Activated naive CD8-positive, alpha-beta T cell treated with anti-CD3 and anti-CD28 coated beads, Interleukin-2, amount 10 ng/mL, durations not matched to agents 7 days and 5 days (primary cell): Measurements from ENCODE around the gene CCL18. TPM values are rescaled to one million over a fixed set of nuclear protein-coding genes. Genes with fewer than 3 reads are reported as not detected.
"Not testable (repeated sequence)": the region's sequence is repeated elsewhere in the genome, so short reads cannot be mapped to it uniquely, and the experiment has no call there.

Experiments
- ATAC-seq: fragments of 150-1000 bp; cut with Tn5 transposase; one replicate; pipeline ENCODE4 v1.10.0; 2021; ENCODE audit warnings: low read depth, moderate library complexity
- POLR2A ChIA-PET: fragments of 350-600 bp; sonication (Branson Sonifier 250); formaldehyde crosslinking; loops from one replicate; lab custom pipeline; 2021; ENCODE audit warnings: antibody characterized with exemption; lab: Charles Lee
- DNase-seq: peaks from one replicate; pipeline ENCODE4 v3.0.0; 2021
- H3K27ac Mint-ChIP-seq: one replicate; pipeline ENCODE4 v1.8.0; 2022; ENCODE audit warnings: mild to moderate bottlenecking, mixed read lengths
- H3K27me3 Mint-ChIP-seq: one replicate; pipeline ENCODE4 v1.8.0; 2022; ENCODE audit warnings: mild to moderate bottlenecking, moderate library complexity, mixed read lengths
- H3K36me3 Mint-ChIP-seq: one replicate; pipeline ENCODE4 v1.8.0; 2021; ENCODE audit warnings: mild to moderate bottlenecking, mixed read lengths
- H3K4me1 Mint-ChIP-seq: one replicate; pipeline ENCODE4 v1.8.0; 2021; ENCODE audit warnings: mixed read lengths
- H3K4me3 Mint-ChIP-seq: one replicate; pipeline ENCODE4 v1.8.0; 2022; ENCODE audit warnings: mild to moderate bottlenecking, moderate library complexity, mixed read lengths
- H3K9me3 Mint-ChIP-seq: one replicate; pipeline ENCODE4 v1.8.0; 2021; ENCODE audit warnings: mixed read lengths
- total RNA-seq, 2 experiments: library from RNA; stranded (reverse); gene quantifications; one replicate each; pipeline ENCODE4 v1.2.3, GENCODE V29; 2021

Gene CCL18
- total RNA-seq, 2 experiments from 2014 or later, result not detected

- H3K4me3 Mint-ChIP-seq, result not testable (repeated sequence)
Observed at GRCh38 chr17:36114971-36115648, 51.0 kb downstream of the CCL18 start.

GRCh38 chr17:36115649-36115977 lies 51.5 kb downstream of the CCL18 start:
- H3K4me1 Mint-ChIP-seq, POLR2A ChIA-PET, H3K4me3 Mint-ChIP-seq, ATAC-seq, H3K27ac Mint-ChIP-seq, H3K27me3 Mint-ChIP-seq, DNase-seq, H3K36me3 Mint-ChIP-seq: not testable (repeated sequence)
- peaks cover 13% of the 10 kb centered on the region for H3K9me3 Mint-ChIP-seq

More at GRCh38 chr17:36114971-36115648, 51.0 kb downstream of the CCL18 start:
- H3K36me3 Mint-ChIP-seq, POLR2A ChIA-PET, H3K27ac Mint-ChIP-seq, DNase-seq, H3K4me1 Mint-ChIP-seq, ATAC-seq, H3K27me3 Mint-ChIP-seq: not testable (repeated sequence)
- peaks cover 13% of the 10 kb centered on the region for H3K9me3 Mint-ChIP-seq

- ATAC-seq (no peak), DNase-seq (no peak)
- H3K27me3 Mint-ChIP-seq, result peaks cover 4% of the 10 kb centered on the region
- H3K9me3 Mint-ChIP-seq, result peaks cover 7% of the 10 kb centered on the region
- no peak overlapping the region for H3K4me3 Mint-ChIP-seq
- no peak overlapping the region for H3K27ac Mint-ChIP-seq
- H3K4me1 Mint-ChIP-seq, result no peaks in the 10 kb centered on the region
- peaks cover 1% of the 10 kb centered on the region for H3K36me3 Mint-ChIP-seq
- POLR2A ChIA-PET, result no interaction called here
Observed at GRCh38 chr17:36117505-36118382, 53.7 kb downstream of the CCL18 start.

GRCh38 chr17:36118477-36119353 lies 54.6 kb downstream of the CCL18 start:
- peaks cover 8% of the 10 kb centered on the region for H3K27me3 Mint-ChIP-seq
- no peaks in the 10 kb centered on the region for H3K36me3 Mint-ChIP-seq
- DNase-seq, result no peak
- peaks cover 5% of the 10 kb centered on the region for H3K9me3 Mint-ChIP-seq
- no peaks in the 10 kb centered on the region for H3K4me1 Mint-ChIP-seq
- no peak for ATAC-seq
- POLR2A ChIA-PET, result no interaction called here
- H3K4me3 Mint-ChIP-seq, result no peak overlapping the region
- H3K27ac Mint-ChIP-seq, result no peak overlapping the region

GRCh38 chr17:36120221-36120620 lies 56.1 kb downstream of the CCL18 start:
- POLR2A ChIA-PET, result no interaction called here
- DNase-seq (no peak), ATAC-seq (no peak)
- peaks cover 8% of the 10 kb centered on the region for H3K27me3 Mint-ChIP-seq
- H3K4me3 Mint-ChIP-seq, result no peak overlapping the region
- no peaks in the 10 kb centered on the region for H3K4me1 Mint-ChIP-seq
- no peaks in the 10 kb centered on the region for H3K36me3 Mint-ChIP-seq
- H3K9me3 Mint-ChIP-seq, result peaks cover 3% of the 10 kb centered on the region
- H3K27ac Mint-ChIP-seq, result no peak overlapping the region

- H3K27ac Mint-ChIP-seq, H3K36me3 Mint-ChIP-seq, H3K4me3 Mint-ChIP-seq, POLR2A ChIA-PET, DNase-seq, H3K4me1 Mint-ChIP-seq, H3K27me3 Mint-ChIP-seq, ATAC-seq, H3K9me3 Mint-ChIP-seq: not testable (repeated sequence)
Observed at GRCh38 chr17:36121099-36121498, 57.0 kb downstream of the CCL18 start.

Other genes starting within 250 kb of the CCL18 start
- 1 to 10 TPM; 6.3 to 6.7 TPM for gene HEATR9, start 195.4 kb upstream of the CCL18 start, total RNA-seq
- gene CCL5, start 183.9 kb upstream of the CCL18 start, total RNA-seq, result 100 to 1,000 TPM; 782 to 938 TPM
- 10 to 100 TPM; 17.3 to 25.0 TPM for gene RDM1, start 133.5 kb upstream of the CCL18 start, total RNA-seq
- gene LYZL6, start 120.6 kb upstream of the CCL18 start, total RNA-seq, result not detected
- not detected for gene CCL16, start 82.8 kb upstream of the CCL18 start, total RNA-seq
- not detected for gene CCL14, start 77.5 kb upstream of the CCL18 start, total RNA-seq
- not detected for gene CCL15, start 62.7 kb upstream of the CCL18 start, total RNA-seq
- gene CCL23, start 46.3 kb upstream of the CCL18 start, total RNA-seq, result not detected
- 1 to 10 TPM; 2.9 to 4.7 TPM for gene CCL3, start 25.9 kb downstream of the CCL18 start, total RNA-seq
- gene CCL4, start 39.6 kb downstream of the CCL18 start, total RNA-seq, result 10 to 100 TPM; 12.2 to 14.8 TPM
- gene TBC1D3B, start 112.4 kb downstream of the CCL18 start, total RNA-seq, result 1 to 10 TPM; 7.7 to 9.9 TPM
- 10 to 100 TPM; 13.7 to 18.4 TPM for gene CCL3L1, start 132.5 kb downstream of the CCL18 start, total RNA-seq
- 1 to 10 TPM; 4.0 to 8.7 TPM for gene CCL4L2, start 146.8 kb downstream of the CCL18 start, total RNA-seq
- gene TBC1D3I, start 200.3 kb downstream of the CCL18 start, total RNA-seq, result under 1 TPM; 0.78 to 0.88 TPM